ENCODE data around the gene TSPOAP1. TPM values are rescaled to one million over a fixed set of nuclear protein-coding genes. Genes with fewer than 3 reads are reported as not detected.

The TSPOAP1 gene
- total and polyA plus RNA-seq, 8 donors, result 6.5 to 68.8 (median 11.6) TPM; not detected in 1

GRCh38 chr17:58262149-58262548, 66.4 kb downstream of the TSPOAP1 start:
- peaks cover 0 to 55% (median 33%) of the 10 kb centered on the region in 3 donors for H3K27me3 ChIP-seq
- intact Hi-C loops (cut with DNase I; ENCODE audit: low total_unique reads), result no loop called here
- no peaks in the 10 kb centered on the region for H3K36me3 ChIP-seq
- H3K4me1 ChIP-seq, result no peaks in the 10 kb centered on the region
- no peak overlapping the region for H3K27ac ChIP-seq
- 89 to 91% (median 91%) methylated on average over 11 of the region's 11 CpGs for WGBS, 5 donors
- H3K4me3 ChIP-seq, result no peak overlapping the region
- no peak for TF ChIP-seq EP300 (IDR thresholded peaks at IDR 0.05)
- TF ChIP-seq POLR2AphosphoS5 (IDR thresholded peaks at IDR 0.05), result no peak
- TF ChIP-seq POLR2A (IDR thresholded peaks at IDR 0.05), result no peak
- DNase-seq, result no peak
- no peaks in the 10 kb centered on the region for H3K9me3 ChIP-seq

- no peak for DNase-seq
- peaks cover 0 to 3% (median 3%) of the 10 kb centered on the region in 4 donors for H3K4me1 ChIP-seq
- peaks cover 0 to 60% (median 17%) of the 10 kb centered on the region in 3 donors for H3K27me3 ChIP-seq
- no peaks in the 10 kb centered on the region for H3K9me3 ChIP-seq
- H3K27ac ChIP-seq, result no peak overlapping the region
- WGBS, 5 donors, result 12 to 30% (median 19%) methylated on average over 8 of the region's 8 CpGs
- H3K4me3 ChIP-seq, result no peak overlapping the region
- intact Hi-C loops (cut with DNase I; ENCODE audit: low total_unique reads), result no loop called here
- TF ChIP-seq POLR2AphosphoS5 (IDR thresholded peaks at IDR 0.05) (no peak), CTCF (IDR thresholded peaks at IDR 0.05) (no peak), EP300 (IDR thresholded peaks at IDR 0.05) (no peak), POLR2A (IDR thresholded peaks at IDR 0.05) (no peak)
- H3K36me3 ChIP-seq, result no peaks in the 10 kb centered on the region
Observed at GRCh38 chr17:58254803-58255202, 73.8 kb downstream of the TSPOAP1 start.

GRCh38 chr17:58253082-58253481, 75.5 kb downstream of the TSPOAP1 start:
- TF ChIP-seq POLR2A (IDR thresholded peaks at IDR 0.05) (no peak), POLR2AphosphoS5 (IDR thresholded peaks at IDR 0.05) (no peak), EP300 (IDR thresholded peaks at IDR 0.05) (no peak), CTCF (IDR thresholded peaks at IDR 0.05) (no peak)
- Histone ChIP-seq H3K4me1 (peaks cover 4 to 13% (median 12%) of the 10 kb centered on the region in 4 donors), H3K4me3 (no peak overlapping the region), H3K27ac (no peak overlapping the region), H3K36me3 (no peaks in the 10 kb centered on the region), H3K27me3 (peaks cover 0 to 74% (median 25%) of the 10 kb centered on the region in 3 donors), H3K9me3 (no peaks in the 10 kb centered on the region)
- intact Hi-C loops (cut with DNase I; ENCODE audit: low total_unique reads), result no loop called here
- no peak for DNase-seq
- WGBS, 5 donors, result 76 to 84% (median 82%) methylated on average over 3 of the region's 3 CpGs

GRCh38 chr17:58252141-58252540, 76.5 kb downstream of the TSPOAP1 start:
- H3K9me3 ChIP-seq, result no peaks in the 10 kb centered on the region
- H3K4me3 ChIP-seq, result no peak overlapping the region
- no peak overlapping the region for H3K27ac ChIP-seq
- H3K36me3 ChIP-seq, result no peaks in the 10 kb centered on the region
- H3K27me3 ChIP-seq, result peaks cover 0 to 76% (median 25%) of the 10 kb centered on the region in 3 donors
- no peak for TF ChIP-seq POLR2AphosphoS5 (IDR thresholded peaks at IDR 0.05)
- no peak for TF ChIP-seq CTCF (IDR thresholded peaks at IDR 0.05)
- TF ChIP-seq EP300 (IDR thresholded peaks at IDR 0.05), result no peak
- no peak for TF ChIP-seq POLR2A (IDR thresholded peaks at IDR 0.05)
- H3K4me1 ChIP-seq, result peaks cover 4 to 13% (median 12%) of the 10 kb centered on the region in 4 donors
- intact Hi-C loops (cut with DNase I; ENCODE audit: low total_unique reads), result no loop called here
- DNase-seq, result no peak
- 49 to 65% (median 58%) methylated on average over 8 to 9 of the region's 9 CpGs for WGBS, 5 donors

Small RNA genes within 50 kb of the gene (small RNA-seq; reads per million reads assigned to genes)
- gene MIR4736, result 0 to 0.20 (median 0) reads per million in 4 donors

Other genes with a start within 250 kb of the TSPOAP1 start
- 10 to 100 TPM in 3 of 5 donors, 1 to 10 TPM in 2; 5.8 to 40.6 (median 20.9) TPM for gene DYNLL2, start 245.4 kb downstream of the TSPOAP1 start, total RNA-seq
- gene DYNLL2, start 245.4 kb downstream of the TSPOAP1 start, polyA plus RNA-seq, result 10 to 100 TPM; 18.5 to 29.4 (median 22.0) TPM
- not detected for gene OR4D1, start 180.4 kb downstream of the TSPOAP1 start, total RNA-seq
- gene OR4D1, start 180.4 kb downstream of the TSPOAP1 start, polyA plus RNA-seq, result under 1 TPM in 1 of 3 donors, not detected in 2; 0.03 TPM
- gene OR4D2, start 161.8 kb downstream of the TSPOAP1 start, total RNA-seq, result not detected
- gene OR4D2, start 161.8 kb downstream of the TSPOAP1 start, polyA plus RNA-seq, result not detected
- gene EPX, start 136.1 kb downstream of the TSPOAP1 start, total RNA-seq, result under 1 TPM in 1 of 5 donors, not detected in 4; 0.18 TPM
- gene EPX, start 136.1 kb downstream of the TSPOAP1 start, polyA plus RNA-seq, result not detected
- gene MKS1, start 109.5 kb downstream of the TSPOAP1 start, total RNA-seq, result 10 to 100 TPM in 3 of 5 donors, 1 to 10 TPM in 2; 3.1 to 18.0 (median 10.5) TPM
- 10 to 100 TPM in 1 of 3 donors, 1 to 10 TPM in 2; 3.5 to 12.5 (median 6.2) TPM for gene MKS1, start 109.5 kb downstream of the TSPOAP1 start, polyA plus RNA-seq
- not detected for gene LPO, start 90.2 kb downstream of the TSPOAP1 start, total RNA-seq
- gene LPO, start 90.2 kb downstream of the TSPOAP1 start, polyA plus RNA-seq, result under 1 TPM in 1 of 3 donors, not detected in 2; 0.10 TPM
- gene MPO, start 47.9 kb downstream of the TSPOAP1 start, total RNA-seq, result 1 to 10 TPM in 1 of 5 donors, not detected in 4; 7.7 TPM
- gene MPO, start 47.9 kb downstream of the TSPOAP1 start, polyA plus RNA-seq, result under 1 TPM in 2 of 3 donors, not detected in 1; 0.03 to 0.46 TPM
- gene SUPT4H1, start 23.4 kb upstream of the TSPOAP1 start, total RNA-seq, result 10 to 100 TPM in 3 of 5 donors, 1 to 10 TPM in 2; 6.7 to 51.1 (median 23.3) TPM
- gene SUPT4H1, start 23.4 kb upstream of the TSPOAP1 start, polyA plus RNA-seq, result 10 to 100 TPM; 68.9 to 80.9 (median 78.2) TPM
- gene RNF43, start 88.7 kb upstream of the TSPOAP1 start, total RNA-seq, result 100 to 1,000 TPM in 1 of 5 donors, 10 to 100 TPM in 2, 1 to 10 TPM in 2; 6.4 to 269 (median 12.6) TPM
- 1 to 10 TPM in 2 of 3 donors, under 1 TPM in 1; 0.92 to 3.3 (median 2.0) TPM for gene RNF43, start 88.7 kb upstream of the TSPOAP1 start, polyA plus RNA-seq
- under 1 TPM in 1 of 5 donors, not detected in 4; 0.18 TPM for gene HSF5, start 159.6 kb upstream of the TSPOAP1 start, total RNA-seq
- gene HSF5, start 159.6 kb upstream of the TSPOAP1 start, polyA plus RNA-seq, result not detected
- gene MTMR4, start 185.8 kb upstream of the TSPOAP1 start, total RNA-seq, result 100 to 1,000 TPM in 1 of 5 donors, 10 to 100 TPM in 4; 24.3 to 126 (median 29.9) TPM
- 1 to 10 TPM; 5.8 to 9.1 (median 7.1) TPM for gene MTMR4, start 185.8 kb upstream of the TSPOAP1 start, polyA plus RNA-seq